Kidney epithelial cell (primary cell): Measurements from ENCODE around the gene USP44. TPM values are rescaled to one million over a fixed set of nuclear protein-coding genes. Genes with fewer than 3 reads are reported as not detected.

Experiments used
- DNase-seq: peaks from one replicate; pipeline ENCODE4 v3.0.0-alpha.2; 2010; ENCODE audit warnings: low read depth
- H3K27me3 ChIP-seq: 2 replicates; pipeline ENCODE4 v1.6.0; 2011; ENCODE audit warnings: low read length; ENCODE audit not compliant: control insufficient read depth, insufficient read depth
- H3K36me3 ChIP-seq: 2 replicates; pipeline ENCODE4 v1.5.1; 2011; ENCODE audit warnings: low read length; ENCODE audit not compliant: control insufficient read depth, insufficient read depth
- H3K4me3 ChIP-seq: 2 replicates; pipeline ENCODE4 v1.5.1; 2011; ENCODE audit warnings: low read depth, mild to moderate bottlenecking, control low read depth, low read length
- total RNA-seq: library from RNA; depleted of rRNA; stranded (reverse); fragments of >200 nt; gene quantifications from 2 replicates; pipeline ENCODE4 v1.2.3, GENCODE V29; 2015
- TF ChIP-seq, protein P1 (sequence below): IDR thresholded peaks from 2 replicates; pipeline ENCODE4 v1.5.1; 2011; ENCODE audit warnings: mild to moderate bottlenecking, moderate library complexity, low read length, control low read depth, inconsistent platforms; ENCODE audit not compliant: insufficient read depth, poor library complexity, severe bottlenecking

Gene USP44
- total RNA-seq: 0.89 and 1.3 TPM in 2 replicates

DNA sequence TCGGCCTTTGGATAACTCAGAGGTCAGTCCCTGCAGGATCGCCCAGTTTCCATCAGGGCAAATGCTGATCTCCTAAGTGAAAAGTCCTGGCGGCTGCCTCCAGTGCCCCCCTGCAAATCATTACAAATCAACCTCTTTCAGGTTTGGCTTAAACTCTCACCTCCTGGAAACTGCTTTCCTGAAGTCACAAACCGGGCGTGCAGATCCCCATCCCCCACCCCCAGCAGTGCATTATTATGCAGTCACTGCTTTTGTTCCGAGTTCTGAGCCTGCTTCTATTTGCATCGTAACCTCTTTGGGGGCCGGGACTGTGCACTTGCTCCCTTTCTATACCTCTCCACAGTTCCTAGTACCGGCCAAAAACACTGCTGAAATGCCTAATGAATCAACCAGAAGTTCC, at the start of gene USP44:
Gene USP44 (minus strand): TSS at position 172 of the 400 bp plus-strand sequence. CDS start 17,220 bp downstream, outside the sequence.
- Histone ChIP-seq H3K4me3 (no peak within 1 kb of the TSS), H3K36me3 (no peaks in the 10 kb centered on the region), H3K27me3 (peaks cover 6% of the 10 kb centered on the region)
- DNase-seq: no peak
- TF ChIP-seq, protein P1, sequence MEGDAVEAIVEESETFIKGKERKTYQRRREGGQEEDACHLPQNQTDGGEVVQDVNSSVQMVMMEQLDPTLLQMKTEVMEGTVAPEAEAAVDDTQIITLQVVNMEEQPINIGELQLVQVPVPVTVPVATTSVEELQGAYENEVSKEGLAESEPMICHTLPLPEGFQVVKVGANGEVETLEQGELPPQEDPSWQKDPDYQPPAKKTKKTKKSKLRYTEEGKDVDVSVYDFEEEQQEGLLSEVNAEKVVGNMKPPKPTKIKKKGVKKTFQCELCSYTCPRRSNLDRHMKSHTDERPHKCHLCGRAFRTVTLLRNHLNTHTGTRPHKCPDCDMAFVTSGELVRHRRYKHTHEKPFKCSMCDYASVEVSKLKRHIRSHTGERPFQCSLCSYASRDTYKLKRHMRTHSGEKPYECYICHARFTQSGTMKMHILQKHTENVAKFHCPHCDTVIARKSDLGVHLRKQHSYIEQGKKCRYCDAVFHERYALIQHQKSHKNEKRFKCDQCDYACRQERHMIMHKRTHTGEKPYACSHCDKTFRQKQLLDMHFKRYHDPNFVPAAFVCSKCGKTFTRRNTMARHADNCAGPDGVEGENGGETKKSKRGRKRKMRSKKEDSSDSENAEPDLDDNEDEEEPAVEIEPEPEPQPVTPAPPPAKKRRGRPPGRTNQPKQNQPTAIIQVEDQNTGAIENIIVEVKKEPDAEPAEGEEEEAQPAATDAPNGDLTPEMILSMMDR: no peak

DNA sequence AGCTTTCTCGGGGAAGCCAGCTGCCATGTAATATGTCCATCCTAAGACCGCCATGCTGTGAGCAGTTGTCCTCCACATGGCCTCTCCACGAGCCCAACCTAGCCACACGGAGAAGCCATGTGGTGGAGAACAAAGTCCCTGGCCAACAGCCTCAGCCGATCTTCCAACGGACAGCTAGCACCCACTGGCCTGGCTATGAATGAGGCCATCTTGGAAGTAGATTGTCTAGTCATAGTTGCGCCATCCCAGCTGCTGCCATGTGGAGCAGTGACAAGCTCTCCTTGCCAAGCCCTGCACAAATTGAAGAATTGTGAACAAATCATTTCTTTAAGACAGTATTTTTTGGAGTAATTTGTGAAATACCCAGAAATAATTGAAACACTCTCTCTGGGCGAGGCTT, 49.3 kb upstream of the USP44 start:
- Histone ChIP-seq H3K36me3 (no peaks in the 10 kb centered on the region), H3K4me3 (no peak overlapping the region), H3K27me3 (no peaks in the 10 kb centered on the region)
- no peak for DNase-seq
- TF ChIP-seq, protein P1: no peak

DNA sequence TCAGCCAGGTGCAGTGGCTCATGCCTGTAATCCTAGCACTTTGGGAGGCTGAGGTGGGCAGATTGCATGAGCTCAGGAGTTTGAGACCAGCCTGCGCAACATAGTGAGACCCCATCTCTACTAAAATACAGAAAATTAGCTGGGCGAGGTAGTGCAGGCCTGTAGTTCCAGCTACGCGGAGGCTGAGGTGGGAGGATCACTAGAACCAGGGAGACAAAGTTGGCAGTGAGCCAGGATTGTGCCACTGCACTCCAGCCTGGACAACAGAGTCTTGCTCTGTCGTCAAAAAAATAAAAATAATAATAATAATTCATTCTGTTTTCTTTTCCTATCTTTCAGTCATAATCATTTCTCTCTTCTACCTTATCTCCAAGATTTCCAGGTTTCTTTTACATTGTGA, 48.6 kb upstream of the USP44 start:
- H3K36me3 ChIP-seq: no peaks in the 10 kb centered on the region
- TF ChIP-seq, protein P1: no peak
- H3K4me3 ChIP-seq: no peak overlapping the region
- H3K27me3 ChIP-seq: no peaks in the 10 kb centered on the region
- no peak for DNase-seq

DNA sequence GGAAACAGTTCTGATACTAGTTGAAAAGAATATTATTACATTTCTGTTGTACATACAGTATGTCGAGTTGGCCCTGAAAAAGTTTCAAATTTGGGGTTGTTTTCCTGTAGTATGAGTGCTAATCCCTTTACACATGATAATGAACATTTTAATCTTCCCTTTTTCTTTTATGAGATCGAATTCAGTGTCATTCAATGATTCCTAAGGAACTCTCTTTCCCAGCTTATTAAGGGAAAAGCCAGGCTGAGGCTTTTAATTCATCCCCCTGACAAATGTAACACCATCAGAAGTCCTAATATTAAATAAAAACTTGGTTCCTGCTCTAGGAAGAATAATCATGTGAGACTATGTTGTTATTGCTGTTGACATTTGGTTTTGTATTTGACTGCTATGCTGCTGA, 42.9 kb upstream of the USP44 start:
- no peaks in the 10 kb centered on the region for H3K27me3 ChIP-seq
- no peaks in the 10 kb centered on the region for H3K36me3 ChIP-seq
- no peak overlapping the region for H3K4me3 ChIP-seq
- no peak for DNase-seq
- TF ChIP-seq, protein P1: no peak

DNA sequence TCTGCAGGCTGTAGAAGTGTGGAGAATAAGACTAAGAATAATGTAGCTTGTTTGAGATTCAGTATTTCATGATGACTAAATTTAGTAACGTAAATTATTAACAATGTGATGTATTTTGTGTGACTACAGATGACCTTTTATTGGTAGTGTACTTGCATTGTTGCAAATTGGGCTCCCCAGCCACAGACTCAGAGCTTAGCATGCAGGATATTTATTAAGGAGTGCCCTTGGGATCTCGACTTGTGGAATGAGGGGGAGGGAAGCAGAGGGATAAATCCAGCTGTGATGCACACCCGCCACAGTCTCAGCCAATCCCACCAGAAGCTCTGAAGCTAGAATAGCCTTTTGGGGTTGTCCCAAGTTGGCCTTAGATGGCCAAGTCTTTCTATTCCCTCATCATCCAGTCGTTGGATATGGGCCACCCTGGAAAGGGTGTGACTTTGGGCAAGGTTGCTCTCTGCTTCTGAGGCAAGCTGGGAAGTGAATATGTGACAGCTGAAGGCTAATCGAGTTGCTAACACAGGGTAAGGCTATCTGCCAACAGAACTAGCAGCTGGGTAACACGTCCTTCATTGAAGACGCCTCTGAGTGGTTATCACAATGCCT, 42.1 kb upstream of the USP44 start:
- TF ChIP-seq, protein P1: no peak
- no peak overlapping the region for H3K4me3 ChIP-seq
- DNase-seq: no peak
- H3K36me3 ChIP-seq: no peaks in the 10 kb centered on the region
- no peaks in the 10 kb centered on the region for H3K27me3 ChIP-seq

DNA sequence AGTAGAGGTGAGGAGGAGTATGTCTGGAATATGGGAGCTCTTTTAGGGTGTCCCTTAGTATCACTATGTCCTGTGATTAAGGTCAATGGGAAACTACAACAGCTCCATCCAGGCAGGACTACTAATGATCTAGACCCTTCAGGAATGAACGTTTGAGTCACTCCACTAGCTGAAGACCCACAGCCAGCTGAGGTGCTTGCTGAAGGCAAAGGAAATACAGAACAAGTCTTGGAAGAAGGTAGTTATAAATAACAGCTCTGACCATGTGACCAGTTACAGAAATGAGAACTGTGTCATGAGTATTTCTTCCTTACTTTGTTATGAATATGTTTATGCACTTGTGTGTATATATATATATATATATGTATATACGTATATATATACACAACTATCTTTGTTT, 40.5 kb upstream of the USP44 start:
- H3K27me3 ChIP-seq: no peaks in the 10 kb centered on the region
- DNase-seq: no peak
- TF ChIP-seq, protein P1: no peak

More for the DNA sequence above, 40.5 kb upstream of the USP44 start:
- no peak overlapping the region for H3K4me3 ChIP-seq
- H3K36me3 ChIP-seq: no peaks in the 10 kb centered on the region
